Measurements from ENCODE around the gene CLEC16A. TPM values are rescaled to one million over a fixed set of nuclear protein-coding genes. Genes with fewer than 3 reads are reported as not detected.

Gene CLEC16A
- total RNA-seq, 1 experiment from 2014 or later = 17.4 TPM

GRCh38 chr16:11025120-11025531 lies 80.8 kb downstream of the CLEC16A start:
- no peak overlapping the region for H3K4me3 ChIP-seq (ENCODE audit: low read length)
- no peak overlapping the region for H2AFZ ChIP-seq (ENCODE audit: low read length)
- H4K20me1 ChIP-seq (ENCODE audit: insufficient read depth, low read depth, low read length) = no peaks in the 10 kb centered on the region
- no peaks in the 10 kb centered on the region for H3K9me3 ChIP-seq (ENCODE audit: low read length)
- no peaks in the 10 kb centered on the region for H3K36me3 ChIP-seq (ENCODE audit: insufficient read depth, low read length)
- H3K27ac ChIP-seq (ENCODE audit: low read length) = no peak overlapping the region
- no peaks in the 10 kb centered on the region for H3K79me2 ChIP-seq (ENCODE audit: low read length)
- no peak for DNase-seq
- no peaks in the 10 kb centered on the region for H3K9me2 ChIP-seq (replicated peaks; ENCODE audit: insufficient read depth, low read length)
- H3K9ac ChIP-seq (ENCODE audit: low read length) = no peak overlapping the region
- H3K4me2 ChIP-seq (ENCODE audit: low read depth, low read length, poor library complexity, severe bottlenecking) = no peak overlapping the region
- H3K27me3 ChIP-seq (ENCODE audit: low read length) = no peaks in the 10 kb centered on the region
- H3K4me1 ChIP-seq (ENCODE audit: low read length) = no peaks in the 10 kb centered on the region

- Histone ChIP-seq H3K9ac (ENCODE audit: low read length) (no peak overlapping the region), H3K27ac (ENCODE audit: low read length) (no peak overlapping the region), H3K4me3 (ENCODE audit: low read length) (no peak overlapping the region), H4K20me1 (ENCODE audit: insufficient read depth, low read depth, low read length) (no peaks in the 10 kb centered on the region), H3K4me2 (ENCODE audit: low read depth, low read length, poor library complexity, severe bottlenecking) (no peak overlapping the region), H3K27me3 (ENCODE audit: low read length) (no peaks in the 10 kb centered on the region), H2AFZ (ENCODE audit: low read length) (no peak overlapping the region), H3K9me2 (replicated peaks; ENCODE audit: insufficient read depth, low read length) (no peaks in the 10 kb centered on the region), H3K79me2 (ENCODE audit: low read length) (no peaks in the 10 kb centered on the region), H3K4me1 (ENCODE audit: low read length) (no peaks in the 10 kb centered on the region), H3K9me3 (ENCODE audit: low read length) (no peaks in the 10 kb centered on the region), H3K36me3 (ENCODE audit: insufficient read depth, low read length) (no peaks in the 10 kb centered on the region)
- no peak for DNase-seq
These were observed 85.6 kb downstream of the CLEC16A start for GRCh38 chr16:11029948-11030347.

- Histone ChIP-seq H3K9me2 (replicated peaks; ENCODE audit: insufficient read depth, low read length) (no peaks in the 10 kb centered on the region), H3K9me3 (ENCODE audit: low read length) (no peaks in the 10 kb centered on the region), H4K20me1 (ENCODE audit: insufficient read depth, low read depth, low read length) (no peaks in the 10 kb centered on the region), H2AFZ (ENCODE audit: low read length) (no peak overlapping the region), H3K9ac (ENCODE audit: low read length) (no peak overlapping the region), H3K4me2 (ENCODE audit: low read depth, low read length, poor library complexity, severe bottlenecking) (no peak overlapping the region), H3K79me2 (ENCODE audit: low read length) (no peaks in the 10 kb centered on the region), H3K4me3 (ENCODE audit: low read length) (no peak overlapping the region), H3K27ac (ENCODE audit: low read length) (no peak overlapping the region), H3K36me3 (ENCODE audit: insufficient read depth, low read length) (no peaks in the 10 kb centered on the region), H3K27me3 (ENCODE audit: low read length) (no peaks in the 10 kb centered on the region), H3K4me1 (ENCODE audit: low read length) (no peaks in the 10 kb centered on the region)
- no peak for DNase-seq
These were observed 86.7 kb downstream of the CLEC16A start for GRCh38 chr16:11030990-11031510.

DNA sequence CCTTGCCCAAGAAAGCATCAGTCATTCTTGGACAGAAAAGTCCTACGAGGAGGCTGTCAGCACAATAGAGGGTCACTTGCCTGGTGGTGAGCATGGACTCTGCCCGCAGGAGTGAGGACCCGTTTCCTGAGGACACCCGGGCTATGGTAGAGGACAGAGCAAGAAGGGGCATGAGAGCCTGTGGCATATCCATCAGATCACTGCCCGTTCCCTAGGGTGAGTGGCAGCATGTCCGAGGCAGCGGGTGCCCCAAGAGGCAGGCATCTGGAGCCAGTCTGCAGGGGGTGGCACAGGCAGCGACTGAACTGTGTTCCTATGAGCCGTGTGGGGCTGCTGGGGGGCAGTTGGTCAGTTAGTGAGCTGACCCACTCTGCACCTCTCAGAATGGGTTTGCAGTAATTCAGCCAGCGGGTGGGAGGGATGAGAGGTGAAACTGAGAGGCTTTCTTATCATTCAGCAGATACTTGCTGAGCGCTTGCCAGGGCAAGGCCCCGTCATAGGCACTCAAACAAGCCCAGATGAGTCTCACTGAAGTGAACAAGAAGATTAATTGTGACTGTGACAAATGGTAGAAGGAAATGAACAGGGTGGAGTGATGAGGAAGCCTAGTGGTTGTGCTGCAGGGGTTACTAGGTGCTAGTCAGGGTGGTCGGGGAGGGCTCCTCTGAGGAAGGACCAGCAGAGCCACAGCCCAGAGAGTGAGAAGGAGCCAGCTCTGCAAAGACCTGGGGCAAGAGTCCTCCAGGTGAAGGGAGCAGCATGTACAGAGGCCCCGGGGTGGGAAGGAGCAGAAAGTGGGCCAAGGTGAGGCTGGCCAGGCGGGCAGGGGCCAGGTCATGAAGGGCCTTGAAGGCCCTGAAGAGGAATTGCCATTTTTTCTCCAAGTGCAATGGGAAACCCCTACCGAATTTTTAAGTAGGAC lies 87.9 kb downstream of the CLEC16A start:
- Histone ChIP-seq H3K4me3 (ENCODE audit: low read length) (no peak overlapping the region), H3K9ac (ENCODE audit: low read length) (no peak overlapping the region), H3K79me2 (ENCODE audit: low read length) (no peaks in the 10 kb centered on the region), H3K9me3 (ENCODE audit: low read length) (no peaks in the 10 kb centered on the region), H2AFZ (ENCODE audit: low read length) (no peak overlapping the region), H3K4me2 (ENCODE audit: low read depth, low read length, poor library complexity, severe bottlenecking) (no peak overlapping the region), H3K27me3 (ENCODE audit: low read length) (no peaks in the 10 kb centered on the region), H3K9me2 (replicated peaks; ENCODE audit: insufficient read depth, low read length) (no peaks in the 10 kb centered on the region), H3K27ac (ENCODE audit: low read length) (no peak overlapping the region), H4K20me1 (ENCODE audit: insufficient read depth, low read depth, low read length) (no peaks in the 10 kb centered on the region), H3K36me3 (ENCODE audit: insufficient read depth, low read length) (no peaks in the 10 kb centered on the region), H3K4me1 (ENCODE audit: low read length) (no peaks in the 10 kb centered on the region)
- DNase-seq = no peak

DNA sequence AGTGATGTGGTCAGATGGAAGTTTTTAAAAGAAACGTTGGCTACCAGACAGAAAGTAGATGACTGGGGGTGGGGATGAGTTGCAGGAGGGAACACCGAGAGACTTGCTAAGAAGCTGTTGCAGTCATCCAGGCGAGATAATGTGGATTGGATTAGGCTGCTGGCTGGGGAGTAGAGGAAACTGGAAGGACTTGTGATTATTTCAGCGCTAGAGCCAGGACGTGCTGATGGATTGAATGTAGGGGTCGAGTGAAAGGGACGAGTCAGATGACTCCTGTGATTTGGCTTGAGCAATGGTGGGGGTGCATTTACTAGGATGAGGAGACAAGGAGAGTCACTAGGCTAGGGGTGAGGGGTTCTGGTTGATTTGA lies 88.5 kb downstream of the CLEC16A start:
- no peaks in the 10 kb centered on the region for H3K36me3 ChIP-seq (ENCODE audit: insufficient read depth, low read length)
- H4K20me1 ChIP-seq (ENCODE audit: insufficient read depth, low read depth, low read length) = no peaks in the 10 kb centered on the region

GRCh38 chr16:11033629-11034420 lies 89.5 kb downstream of the CLEC16A start:
- H3K4me1 ChIP-seq (ENCODE audit: low read length) = no peaks in the 10 kb centered on the region
- H3K4me2 ChIP-seq (ENCODE audit: low read depth, low read length, poor library complexity, severe bottlenecking) = no peak overlapping the region
- H3K36me3 ChIP-seq (ENCODE audit: insufficient read depth, low read length) = no peaks in the 10 kb centered on the region
- H3K9me3 ChIP-seq (ENCODE audit: low read length) = no peaks in the 10 kb centered on the region
- H3K9me2 ChIP-seq (replicated peaks; ENCODE audit: insufficient read depth, low read length) = no peaks in the 10 kb centered on the region
- H3K27me3 ChIP-seq (ENCODE audit: low read length) = no peaks in the 10 kb centered on the region
- DNase-seq = no peak
- H4K20me1 ChIP-seq (ENCODE audit: insufficient read depth, low read depth, low read length) = no peaks in the 10 kb centered on the region
- H3K79me2 ChIP-seq (ENCODE audit: low read length) = no peaks in the 10 kb centered on the region
- no peak overlapping the region for H3K9ac ChIP-seq (ENCODE audit: low read length)
- H3K4me3 ChIP-seq (ENCODE audit: low read length) = no peak overlapping the region
- H3K27ac ChIP-seq (ENCODE audit: low read length) = no peak overlapping the region
- no peak overlapping the region for H2AFZ ChIP-seq (ENCODE audit: low read length)

More for the DNA sequence above, 88.5 kb downstream of the CLEC16A start:
- Histone ChIP-seq H2AFZ (ENCODE audit: low read length) (no peak overlapping the region), H3K79me2 (ENCODE audit: low read length) (no peaks in the 10 kb centered on the region), H3K9me2 (replicated peaks; ENCODE audit: insufficient read depth, low read length) (no peaks in the 10 kb centered on the region), H3K4me1 (ENCODE audit: low read length) (no peaks in the 10 kb centered on the region), H3K27me3 (ENCODE audit: low read length) (no peaks in the 10 kb centered on the region), H3K9me3 (ENCODE audit: low read length) (no peaks in the 10 kb centered on the region), H3K4me3 (ENCODE audit: low read length) (no peak overlapping the region), H3K9ac (ENCODE audit: low read length) (no peak overlapping the region), H3K27ac (ENCODE audit: low read length) (no peak overlapping the region), H3K4me2 (ENCODE audit: low read depth, low read length, poor library complexity, severe bottlenecking) (no peak overlapping the region)
- DNase-seq = no peak

- Histone ChIP-seq H3K79me2 (ENCODE audit: low read length) (no peaks in the 10 kb centered on the region), H3K9me2 (replicated peaks; ENCODE audit: insufficient read depth, low read length) (no peaks in the 10 kb centered on the region), H3K36me3 (ENCODE audit: insufficient read depth, low read length) (no peaks in the 10 kb centered on the region), H2AFZ (ENCODE audit: low read length) (no peak overlapping the region), H3K27ac (ENCODE audit: low read length) (no peak overlapping the region), H3K9ac (ENCODE audit: low read length) (no peak overlapping the region), H3K27me3 (ENCODE audit: low read length) (no peaks in the 10 kb centered on the region), H3K4me1 (ENCODE audit: low read length) (no peaks in the 10 kb centered on the region), H4K20me1 (ENCODE audit: insufficient read depth, low read depth, low read length) (no peaks in the 10 kb centered on the region), H3K4me2 (ENCODE audit: low read depth, low read length, poor library complexity, severe bottlenecking) (no peak overlapping the region), H3K9me3 (ENCODE audit: low read length) (no peaks in the 10 kb centered on the region), H3K4me3 (ENCODE audit: low read length) (no peak overlapping the region)
- DNase-seq = no peak
These were observed 90.1 kb downstream of the CLEC16A start for GRCh38 chr16:11034481-11034931.

- Histone ChIP-seq H3K27me3 (ENCODE audit: low read length) (no peaks in the 10 kb centered on the region), H3K27ac (ENCODE audit: low read length) (no peak overlapping the region), H3K4me3 (ENCODE audit: low read length) (no peak overlapping the region), H3K4me2 (ENCODE audit: low read depth, low read length, poor library complexity, severe bottlenecking) (no peak overlapping the region), H3K79me2 (ENCODE audit: low read length) (no peaks in the 10 kb centered on the region), H3K9ac (ENCODE audit: low read length) (no peak overlapping the region), H2AFZ (ENCODE audit: low read length) (no peak overlapping the region), H4K20me1 (ENCODE audit: insufficient read depth, low read depth, low read length) (no peaks in the 10 kb centered on the region), H3K9me2 (replicated peaks; ENCODE audit: insufficient read depth, low read length) (no peaks in the 10 kb centered on the region), H3K9me3 (ENCODE audit: low read length) (no peaks in the 10 kb centered on the region), H3K4me1 (ENCODE audit: low read length) (no peaks in the 10 kb centered on the region), H3K36me3 (ENCODE audit: insufficient read depth, low read length) (no peaks in the 10 kb centered on the region)
- no peak for DNase-seq
These were observed 90.7 kb downstream of the CLEC16A start for GRCh38 chr16:11035096-11035495.

All from Karpas-422 (cell line).